Liver (tissue), 3 donors: Measurements from ENCODE around the gene TCERG1.

Experiments
- CTCF ChIP-seq: fragments of 150-350 bp; IDR thresholded peaks from 2 replicates; pipeline ENCODE4 v1.5.1; 2017; ENCODE audit warnings: improper control_type of control experiment, low read depth, low read length; ENCODE audit not compliant: missing input control
- EGR1 ChIP-seq, 2 donors: IDR thresholded peaks; 2 replicates each; pipeline ENCODE4 v1.6.1; 2016 to 2018; ENCODE audit warnings: antibody characterized with exemption in 2 of 2, low read depth in 2 of 2
- GABPA ChIP-seq, 2 donors: IDR thresholded peaks in 1 of 2; conservative IDR thresholded peaks in 1 of 2; 2 replicates each; pipeline ENCODE4 v1.6.1; 2016; ENCODE audit warnings: antibody characterized with exemption in 2 of 2, mild to moderate bottlenecking in 1 of 2, moderate library complexity in 1 of 2
- RAD21 ChIP-seq, 2 donors: IDR thresholded peaks; 2 replicates each; pipeline ENCODE4 v1.6.1; 2016; ENCODE audit warnings: antibody characterized with exemption in 2 of 2, mild to moderate bottlenecking in 2 of 2
- SP1 ChIP-seq: IDR thresholded peaks from 2 replicates; pipeline ENCODE4 v1.6.1; 2018; ENCODE audit warnings: antibody characterized with exemption, mild to moderate bottlenecking
- YY1 ChIP-seq: IDR thresholded peaks from 2 replicates; pipeline ENCODE4 v1.6.1; 2016; ENCODE audit warnings: antibody characterized with exemption, mild to moderate bottlenecking
- ZBTB33 ChIP-seq: IDR thresholded peaks from 2 replicates; pipeline ENCODE4 v1.6.1; 2016; ENCODE audit warnings: antibody characterized with exemption
- donor health status: healthy.
- donor health status: healthy.

GRCh38 chr5:146514575-146514974 is 67.4 kb downstream of the TCERG1 start:
- TF ChIP-seq YY1 = no peak
- no peak for TF ChIP-seq SP1
- TF ChIP-seq RAD21 (IDR thresholded peaks at IDR 0.05) = no peak
- no peak for TF ChIP-seq CTCF
- no peak for TF ChIP-seq GABPA (IDR thresholded peaks at IDR 0.05 in 1 of 2, conservative IDR thresholded peaks at IDR 0.05 in 1 of 2)
- no peak for TF ChIP-seq EGR1 (IDR thresholded peaks at IDR 0.05; ENCODE audit: low read depth in 2 of 2)
- no peak for TF ChIP-seq ZBTB33
